GM18498 (cell line): ENCODE results near the gene RBM20.
"Not testable (repeated sequence)": the region's sequence is repeated elsewhere in the genome, so short reads cannot be mapped to it uniquely, and the experiment has no call there.

ENCODE experiments used
- ATAC-seq: cut with Tn5 transposase; IDR thresholded peaks from one replicate; pipeline ENCODE4 v1.9.1; 2021; ENCODE audit warnings: mild to moderate bottlenecking, moderate library complexity; ENCODE audit not compliant: unreplicated experiment

The RBM20 gene

DNA sequence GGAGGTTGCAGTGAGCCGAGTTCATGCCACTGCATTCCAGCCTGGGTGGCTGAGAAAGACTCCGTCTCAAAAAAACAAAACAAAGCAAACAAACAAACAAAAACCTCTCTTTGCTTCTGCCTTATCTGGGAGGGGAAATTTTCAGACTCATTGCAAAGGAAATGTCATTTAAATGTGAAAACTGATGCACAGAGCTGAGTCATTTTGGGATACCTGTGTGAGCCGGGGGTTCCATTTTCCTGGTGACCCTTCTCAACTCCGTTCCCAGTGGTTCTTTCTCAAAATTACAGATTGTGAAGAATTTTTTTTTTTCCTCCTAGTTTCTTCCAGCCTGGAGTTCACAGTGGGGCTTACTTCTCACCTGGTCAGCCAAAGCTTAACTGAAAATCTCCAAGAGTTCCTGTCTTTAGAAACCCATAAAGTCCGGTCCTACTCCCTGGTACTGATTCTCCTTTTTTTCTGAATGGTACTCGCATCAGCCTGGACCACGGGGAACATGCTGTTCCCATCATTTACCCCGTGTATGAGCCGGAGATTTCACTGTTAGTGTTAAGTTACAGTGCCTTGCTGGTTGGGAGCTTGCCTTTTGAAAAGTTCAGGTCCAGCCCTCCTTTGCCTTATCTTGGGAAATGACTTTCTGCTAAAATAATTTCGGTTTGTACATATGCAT is 56.9 kb downstream of the RBM20 start:
- ATAC-seq = no peak

DNA sequence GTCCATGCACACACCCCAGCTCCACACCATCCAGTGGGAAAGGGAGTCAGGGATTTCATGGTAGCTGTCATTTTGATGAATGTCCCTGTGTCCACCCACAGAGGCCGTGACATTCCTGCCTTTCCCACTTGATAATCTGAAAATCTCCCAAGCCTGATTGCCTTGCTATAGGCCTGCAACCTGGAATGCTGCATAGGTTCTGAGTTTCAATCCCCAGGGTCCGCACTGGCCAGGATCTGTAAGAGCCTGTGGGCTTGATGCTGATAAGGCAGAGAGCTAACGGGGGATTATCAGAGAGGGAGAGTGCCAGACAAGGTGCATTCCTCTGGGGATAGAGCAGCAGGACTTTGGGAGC is 57.5 kb downstream of the RBM20 start:
- ATAC-seq = no peak

DNA sequence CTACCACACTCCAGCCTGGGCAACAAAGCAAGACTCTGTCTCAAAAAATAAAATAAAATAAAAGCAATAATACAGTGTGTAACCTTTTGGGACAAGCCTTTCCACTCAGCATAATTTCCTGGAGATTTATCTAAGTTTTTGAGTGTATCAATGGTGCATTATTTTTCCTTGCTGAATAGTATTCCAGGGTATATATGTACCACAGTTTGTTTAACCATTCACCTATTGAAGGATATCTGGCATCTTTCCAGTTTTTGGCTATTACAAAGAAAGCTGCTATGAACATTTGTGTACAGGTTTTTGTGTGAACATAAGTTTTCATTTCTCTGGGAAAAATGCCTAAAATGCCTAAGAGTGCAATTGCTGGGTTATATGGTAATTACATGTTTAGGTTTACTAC is 59.9 kb downstream of the RBM20 start:
- ATAC-seq = no peak

DNA sequence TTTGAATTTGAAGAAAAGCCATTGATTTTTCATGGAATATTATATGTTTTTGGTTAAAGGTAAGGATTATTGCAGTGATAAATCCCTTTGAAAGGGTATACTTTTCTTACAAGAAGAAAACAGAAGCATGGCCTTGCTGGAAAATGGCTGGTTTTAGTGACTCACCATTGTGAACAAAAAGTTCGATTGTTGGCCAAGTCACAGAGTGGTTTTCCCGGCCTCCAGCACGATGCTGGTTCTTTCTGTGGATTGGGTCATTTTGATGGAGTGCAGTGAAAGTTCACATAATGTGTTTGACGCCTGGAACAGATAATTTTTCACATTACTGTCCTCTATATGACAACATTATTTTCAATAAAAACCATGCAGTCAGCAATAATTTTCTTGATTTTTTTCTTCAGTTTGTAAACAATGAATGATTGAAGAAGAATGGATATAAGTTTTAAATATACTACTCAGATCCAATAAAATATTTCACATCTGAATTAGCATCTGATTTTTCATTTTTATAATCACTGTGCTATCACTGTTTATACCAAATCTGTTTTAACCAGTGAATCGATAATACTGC is 60.9 kb downstream of the RBM20 start:
- ATAC-seq = no peak

DNA sequence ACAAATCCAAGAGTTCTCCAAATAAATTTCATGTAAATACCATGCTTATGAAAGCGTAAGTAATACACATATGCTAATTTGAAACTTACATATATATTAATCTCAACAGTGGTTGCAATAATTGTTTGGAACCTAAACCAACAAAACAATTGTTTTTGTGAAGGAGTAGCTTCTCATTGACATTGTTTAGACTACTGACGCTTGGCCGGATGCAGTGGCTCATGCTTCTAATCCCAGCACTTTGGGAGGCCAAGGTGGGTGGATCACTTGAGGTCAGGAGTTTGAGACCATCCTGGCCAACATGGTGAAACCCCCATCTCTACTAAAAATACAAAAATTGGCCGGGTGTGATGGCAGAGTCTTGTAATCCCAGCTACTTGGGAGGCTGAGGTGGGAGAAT is 61.5 kb downstream of the RBM20 start:
- ATAC-seq = not testable (repeated sequence)

DNA sequence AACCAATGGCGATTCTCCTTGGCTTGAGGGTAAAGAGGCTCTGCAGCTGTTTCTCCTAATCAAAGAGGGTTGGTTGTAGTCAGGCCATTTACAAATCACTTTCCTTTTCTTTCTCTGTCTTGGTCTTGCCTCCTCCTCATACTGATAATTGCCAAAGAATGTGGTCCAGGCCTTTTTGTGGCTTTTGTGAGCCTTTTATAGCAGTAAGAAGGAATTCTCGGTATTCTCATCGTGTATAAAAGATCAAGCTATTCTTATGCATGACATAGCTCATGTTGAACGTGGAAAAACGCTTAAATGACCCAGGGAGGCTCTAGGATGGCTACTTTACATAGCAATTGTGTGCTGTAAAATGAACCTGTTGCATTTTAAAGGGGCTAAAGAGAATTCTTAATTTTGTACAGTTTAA is 62.6 kb downstream of the RBM20 start:
- ATAC-seq = no peak

DNA sequence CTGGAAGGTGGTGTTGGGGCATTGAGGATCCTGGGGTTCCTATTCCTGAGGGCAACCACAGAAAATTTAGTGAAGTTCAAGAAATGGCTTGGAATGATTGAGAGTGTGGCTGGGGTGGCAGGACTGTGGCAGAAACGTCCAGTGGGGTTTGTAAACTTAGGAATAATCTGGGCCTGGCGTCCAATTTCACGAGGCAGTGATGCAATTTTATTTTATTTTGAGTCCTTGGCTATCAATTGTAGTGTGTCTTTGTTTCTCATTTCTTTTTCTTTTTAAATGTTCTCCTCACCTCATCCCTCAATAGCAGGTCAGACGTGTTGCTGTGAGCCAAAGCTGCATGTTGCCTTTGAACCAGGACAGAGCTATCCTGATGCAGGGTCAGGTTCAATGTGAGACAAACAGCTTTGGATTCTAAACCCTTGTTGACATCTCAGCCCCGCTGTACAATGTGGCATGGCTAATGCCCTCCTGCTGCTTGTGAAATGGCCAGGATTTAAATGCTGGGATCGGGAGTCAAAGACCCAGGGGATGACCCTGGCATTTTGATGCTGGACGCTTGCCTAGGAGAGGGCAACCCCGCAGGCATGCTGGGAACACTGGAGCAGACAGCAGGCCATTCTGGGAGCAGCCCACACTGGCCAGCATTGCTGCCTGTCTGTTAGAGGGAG is 64.8 kb downstream of the RBM20 start:
- ATAC-seq = no peak

DNA sequence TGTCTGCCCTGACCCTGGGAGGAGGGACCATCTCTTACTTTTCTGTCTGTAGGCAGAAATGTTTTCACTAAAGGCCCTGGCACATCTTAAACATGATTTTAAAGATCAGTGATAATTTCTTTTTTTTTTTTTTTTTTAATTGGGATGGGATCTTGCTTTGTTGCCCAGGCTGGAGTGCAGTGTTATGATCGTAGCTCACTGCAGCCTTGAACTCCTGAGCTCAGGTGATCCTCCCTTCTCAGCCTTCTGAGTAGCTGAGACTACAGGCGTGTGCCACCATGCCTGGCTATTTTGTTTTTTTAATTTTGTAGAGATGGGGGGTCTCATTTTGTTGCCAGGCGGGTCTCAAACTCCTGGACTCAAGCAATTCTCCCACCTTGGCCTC is 65.3 kb downstream of the RBM20 start:
- no peak for ATAC-seq

DNA sequence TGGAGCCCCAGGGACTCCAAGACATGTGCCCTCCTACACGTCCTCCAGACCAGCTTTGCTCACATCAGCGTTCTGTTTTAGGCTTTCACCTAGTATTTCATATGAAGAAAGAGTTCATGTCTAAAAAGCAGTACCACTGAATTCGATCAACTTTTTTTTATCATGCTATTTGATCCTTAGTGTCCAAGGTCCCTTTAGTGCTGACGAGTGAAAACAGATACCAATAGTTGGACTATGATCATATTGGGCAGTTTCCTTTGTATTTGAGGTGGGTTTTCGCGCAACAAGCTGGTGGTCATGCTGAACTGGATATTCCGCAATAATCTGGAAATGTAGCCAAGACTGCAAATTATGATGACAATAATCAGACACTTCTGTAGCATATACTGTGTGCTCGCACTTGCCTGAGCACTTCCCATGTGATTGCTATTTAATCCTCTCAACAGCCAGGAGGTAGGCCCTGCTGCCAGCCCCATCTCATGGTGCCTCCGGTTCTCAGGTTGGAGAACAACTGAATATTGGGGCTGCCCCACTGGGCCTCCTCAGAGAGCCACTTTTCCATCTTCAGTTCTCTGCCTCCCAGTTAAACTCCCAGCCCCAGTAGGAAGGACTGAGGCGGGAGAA is 65.9 kb downstream of the RBM20 start:
- no peak for ATAC-seq

DNA sequence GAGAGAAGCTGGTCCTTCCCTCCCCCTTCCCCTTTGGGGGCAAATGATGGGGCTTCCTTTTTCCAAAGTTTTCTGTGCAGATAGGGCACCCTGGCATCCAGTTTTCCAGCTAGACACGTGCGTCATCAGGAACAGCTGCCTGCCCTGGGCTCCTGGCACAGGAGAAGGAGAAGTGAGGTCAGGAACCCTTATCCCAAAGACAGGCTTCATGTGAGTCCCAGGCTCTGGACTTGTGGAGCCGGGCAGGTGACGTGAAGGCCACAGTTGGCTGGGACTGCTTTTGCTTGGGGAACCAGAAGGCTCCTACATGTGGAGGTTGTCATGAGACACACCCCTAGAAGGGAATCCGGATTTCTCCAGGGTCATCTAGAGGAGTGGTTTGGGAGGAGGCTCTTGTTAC is 66.5 kb downstream of the RBM20 start:
- ATAC-seq = no peak

DNA sequence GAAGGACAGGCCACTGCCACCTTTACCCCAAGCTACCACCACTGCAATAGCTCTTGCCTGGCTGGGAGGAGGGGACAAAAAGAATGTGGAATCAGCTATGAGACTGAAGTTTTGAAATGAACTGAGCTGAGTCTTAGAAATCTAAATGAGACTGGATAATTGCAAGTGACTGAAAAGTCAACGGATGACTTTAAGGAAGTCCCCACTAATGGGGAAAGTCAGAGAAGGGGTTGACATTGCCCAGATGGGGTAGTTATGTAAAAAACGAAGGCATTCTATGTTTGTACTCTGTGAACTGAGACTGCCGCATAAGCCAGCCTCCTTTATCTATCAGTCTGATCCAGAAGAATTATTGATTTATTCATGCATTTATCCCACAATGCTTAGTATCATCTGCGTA is 67.2 kb downstream of the RBM20 start:
- no peak for ATAC-seq

DNA sequence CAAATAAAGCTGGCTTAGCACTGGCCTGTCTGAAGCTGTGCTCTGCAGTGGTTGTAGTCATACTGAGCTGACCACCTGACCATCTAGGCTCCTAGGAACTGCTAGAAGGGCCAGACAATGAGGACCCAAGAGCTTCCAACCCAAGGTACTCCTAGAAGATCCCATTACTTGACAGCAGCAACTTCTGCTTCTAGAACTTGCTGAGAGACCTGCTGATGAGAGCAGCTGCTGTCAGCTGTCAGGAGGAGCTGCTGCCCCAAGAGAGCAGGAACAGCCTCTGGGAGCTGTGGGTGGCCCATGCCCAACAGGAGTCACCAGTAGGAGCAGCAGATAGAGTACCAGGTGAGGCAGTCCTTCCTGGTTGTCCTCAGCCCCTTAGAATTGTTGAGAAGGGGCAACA is 70.2 kb downstream of the RBM20 start:
- ATAC-seq = no peak

DNA sequence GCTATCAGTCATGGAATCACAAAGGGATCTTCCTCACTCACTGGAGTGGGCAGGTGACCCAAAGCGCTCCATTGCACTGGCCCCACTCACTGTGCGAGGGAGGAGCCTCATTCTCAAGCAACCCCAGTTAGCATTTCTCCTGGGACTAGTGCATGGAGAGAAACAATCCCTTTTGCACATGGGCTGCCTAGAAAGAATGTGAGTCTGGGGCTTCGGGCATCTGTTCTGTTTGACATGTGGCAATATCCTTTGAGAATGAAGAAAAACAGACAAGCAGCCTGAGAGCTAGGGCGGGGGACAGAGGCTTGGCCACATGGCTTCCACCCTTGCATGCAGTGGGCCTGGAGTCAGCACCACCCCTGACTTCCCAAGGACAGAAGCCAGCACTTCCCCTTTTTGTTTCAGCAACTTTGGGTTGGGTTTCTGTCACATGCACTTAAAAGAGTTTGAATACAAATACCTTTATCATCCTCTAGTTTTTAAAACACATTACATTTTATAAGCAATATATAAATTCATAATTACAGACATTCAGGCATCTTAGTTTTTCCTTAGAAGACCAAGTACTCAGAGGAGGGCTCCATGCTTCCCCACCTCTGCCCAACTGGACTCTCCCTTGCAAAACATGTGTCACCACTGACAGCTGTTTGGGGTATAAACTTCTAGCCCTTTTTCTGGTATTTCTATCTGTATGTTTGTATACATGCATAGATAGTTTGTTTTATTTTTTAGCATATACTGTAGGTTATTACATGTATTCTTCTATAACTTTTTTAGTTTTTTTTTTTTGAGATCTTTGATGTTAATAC is 73.8 kb downstream of the RBM20 start:
- ATAC-seq = peak; percentile 66

DNA sequence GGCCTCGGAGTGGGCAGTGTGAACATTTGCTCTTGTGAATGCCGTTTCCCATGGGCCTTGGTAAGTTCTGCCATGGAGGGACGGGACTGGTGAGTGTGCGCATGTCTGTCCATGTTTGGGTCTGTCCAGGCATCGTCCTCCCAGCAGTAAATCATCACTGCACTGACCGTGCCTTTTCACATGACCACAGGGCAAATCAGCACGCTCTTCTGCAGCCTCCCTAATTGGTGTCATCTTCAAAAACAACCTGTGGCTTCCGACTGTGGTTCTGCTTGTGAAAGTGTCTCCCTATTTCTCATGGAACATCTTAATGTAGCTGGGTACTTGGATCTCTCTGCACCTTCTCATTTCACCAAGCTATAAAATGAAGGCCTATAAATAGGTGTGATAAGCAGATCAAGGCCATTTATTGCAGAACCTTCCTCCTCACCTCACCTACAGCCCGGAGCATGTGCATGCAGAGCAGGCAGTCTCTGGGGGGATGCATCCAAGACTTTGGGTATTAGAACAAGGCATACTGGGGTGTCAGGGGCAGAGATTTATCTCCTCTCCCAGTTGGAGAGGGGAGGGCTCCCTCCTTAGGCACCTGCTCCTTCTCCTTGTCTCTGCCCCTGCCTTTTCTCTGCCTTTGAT is 77.4 kb downstream of the RBM20 start:
- no peak for ATAC-seq

DNA sequence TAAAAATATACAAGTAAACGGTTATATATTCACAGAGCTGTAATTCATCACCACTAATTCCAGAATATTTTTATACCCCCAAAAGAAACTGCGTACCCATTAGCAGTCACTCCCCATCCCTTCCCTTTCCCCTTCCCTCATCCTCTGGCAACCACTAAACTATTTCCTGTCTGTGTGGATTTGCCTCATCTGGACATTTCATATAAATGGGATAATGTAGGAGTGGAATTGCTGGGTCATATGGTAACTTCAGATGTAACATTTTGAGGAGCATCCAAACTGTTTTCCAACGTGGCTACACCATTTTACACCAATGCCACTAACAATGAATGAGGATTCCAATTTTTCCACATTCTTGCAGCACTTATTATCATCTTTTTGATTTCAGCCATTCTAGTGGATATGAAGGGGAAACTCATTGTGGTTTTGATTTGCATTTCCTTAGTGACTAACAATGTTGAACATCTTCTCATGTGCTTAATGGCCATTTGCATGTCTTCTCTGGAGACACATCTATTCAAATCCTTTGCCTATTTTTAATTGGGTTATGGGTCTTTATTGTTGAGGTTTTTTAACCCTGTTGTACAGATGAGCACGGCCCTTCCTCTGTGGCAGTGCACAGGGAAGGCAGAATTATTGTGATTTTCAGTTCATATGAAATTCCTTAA is 79.2 kb downstream of the RBM20 start:
- ATAC-seq = peak; percentile 62

DNA sequence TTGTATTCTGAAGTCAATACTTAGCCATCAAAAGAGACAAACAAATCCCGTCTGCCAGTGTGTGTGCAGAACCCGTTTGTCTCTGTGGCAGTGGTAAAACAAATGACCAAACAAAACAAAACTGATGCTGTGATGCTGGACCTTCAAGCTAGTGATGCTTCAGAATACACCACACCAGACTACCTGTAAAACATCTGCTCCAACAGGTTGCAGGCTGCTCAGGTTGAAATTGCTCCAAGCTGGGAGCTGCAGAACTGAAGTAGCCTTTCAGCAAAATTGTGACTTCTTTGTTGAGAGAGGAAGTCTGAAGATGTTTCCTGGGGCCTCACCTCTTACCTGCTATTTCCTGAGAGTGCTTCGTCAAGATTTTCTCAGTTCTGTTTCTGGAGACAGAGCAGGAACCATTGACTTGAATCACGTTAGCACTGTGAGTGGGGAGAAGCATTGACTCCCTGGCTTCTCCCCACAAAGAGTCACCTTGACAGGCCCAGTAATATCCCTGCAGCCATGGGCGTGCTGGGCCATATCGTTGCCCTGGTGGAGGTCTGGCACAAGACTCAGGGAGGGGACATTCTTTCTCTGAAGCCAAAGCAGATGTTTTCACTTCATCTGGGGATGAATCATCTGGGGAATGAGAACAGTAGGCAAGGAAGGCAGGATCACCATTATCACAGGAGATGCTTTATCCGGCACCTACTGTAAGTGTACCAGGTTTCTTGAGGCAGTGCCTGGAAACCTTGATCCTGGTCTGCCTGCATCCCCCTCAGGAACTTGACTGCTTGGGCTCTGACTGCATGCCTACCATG is 80.2 kb downstream of the RBM20 start:
- ATAC-seq = peak; percentile 80

DNA sequence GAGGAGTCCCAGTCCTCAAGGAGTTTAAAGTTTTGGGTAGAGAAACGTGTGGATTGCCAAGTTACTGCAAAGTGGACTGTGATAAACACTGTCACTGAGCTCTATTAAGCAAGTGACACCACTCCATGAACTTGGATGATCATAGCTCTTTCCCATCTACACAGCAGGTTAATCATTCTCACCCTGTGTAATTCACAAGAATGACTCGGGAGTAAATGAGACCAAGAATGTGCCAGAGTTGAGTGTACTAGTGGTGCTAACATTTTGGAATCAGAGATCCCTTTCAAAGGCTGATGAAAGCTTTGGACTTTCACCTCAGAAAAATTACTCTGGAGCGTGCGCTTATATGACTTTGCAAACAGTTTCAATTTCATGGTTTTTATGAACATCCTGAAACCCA is 80.8 kb downstream of the RBM20 start:
- no peak for ATAC-seq

DNA sequence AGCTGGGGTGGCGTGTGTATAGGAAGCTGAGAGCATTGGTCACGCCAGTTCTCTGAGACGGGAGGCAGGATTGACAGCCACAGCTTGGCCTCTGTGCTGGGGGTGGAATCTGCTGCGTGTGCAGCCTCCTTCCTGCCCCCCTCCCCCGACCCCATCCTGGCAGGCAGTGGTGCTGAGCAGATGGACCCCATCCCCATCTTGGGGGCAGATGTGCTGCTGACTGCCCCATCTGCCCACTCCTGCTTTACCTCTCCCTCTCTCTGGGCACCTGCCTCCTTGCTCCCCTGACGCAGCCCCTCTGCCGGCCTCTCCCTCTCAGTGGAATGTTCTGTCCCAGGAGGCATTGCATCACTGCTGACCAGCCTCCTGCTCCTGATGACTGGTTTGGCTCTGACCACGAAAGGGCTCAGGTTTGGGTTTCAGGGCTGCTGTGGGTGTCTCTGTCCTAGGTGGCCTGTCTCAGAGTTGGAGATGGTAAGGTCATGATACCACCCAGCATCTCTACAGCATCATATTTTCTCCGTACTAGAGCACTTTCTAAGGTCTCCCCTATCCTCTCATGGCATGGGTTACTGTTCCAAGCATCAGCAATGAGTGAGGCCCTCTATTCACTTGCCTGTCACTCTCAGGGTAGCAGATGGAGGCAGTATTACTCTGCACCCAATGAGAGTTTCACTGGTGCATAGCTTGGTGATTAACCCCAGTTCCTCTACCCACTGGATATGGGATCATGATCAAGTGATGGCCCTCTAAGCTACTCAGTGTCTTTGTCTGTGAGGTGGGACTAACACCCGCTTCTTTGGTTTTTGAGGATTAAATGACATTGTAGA is 81.9 kb downstream of the RBM20 start:
- no peak for ATAC-seq

DNA sequence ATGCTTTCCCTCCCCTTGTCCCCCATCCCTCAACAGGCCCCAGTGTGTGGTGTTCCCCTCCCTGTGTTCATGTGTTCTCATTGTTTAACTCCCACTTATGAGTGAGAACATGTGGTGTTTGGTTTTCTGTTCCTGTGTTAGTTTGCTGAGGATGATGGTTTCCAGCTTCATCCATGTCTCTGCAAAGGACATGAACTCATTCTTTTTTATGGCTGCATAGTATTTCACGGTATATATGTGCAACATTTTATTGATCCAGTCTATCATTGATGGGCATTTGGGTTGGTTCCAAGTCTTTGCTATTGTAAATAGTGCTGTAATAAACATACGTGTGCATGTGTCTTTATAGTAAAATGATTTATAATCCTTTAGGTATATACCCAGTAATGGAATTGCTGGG is 83.6 kb downstream of the RBM20 start:
- not testable (repeated sequence) for ATAC-seq
